Left renal pelvis (tissue), 4 donors: ENCODE results near the gene CAPN12. TPM values are rescaled to one million over a fixed set of nuclear protein-coding genes. Genes with fewer than 3 reads are reported as not detected.
A peak's percentile ranks its signal among the peaks of the same experiment; 100 is the strongest.

Experiments used
- DNase-seq, 4 donors: peaks; one replicate each; pipeline ENCODE4 v3.0.0-alpha.2; 2013; ENCODE audit warnings: low read depth in 4 of 4, low spot score in 3 of 4
- polyA plus RNA-seq, 4 donors: library from polyadenylated mRNA; unstranded; fragments of 120-200 nt; gene quantifications; one replicate each; pipeline ENCODE4 v1.2.1, GENCODE V29; 2013; ENCODE audit not compliant: insufficient read length in 4 of 4

Gene CAPN12
- polyA plus RNA-seq, 4 donors = 0.41 to 10.6 (median 5.4) TPM

- DNase-seq = peak in 1 of 4 donors; percentile 66
Observed at GRCh38 chr19:38683393-38684077, 60.7 kb downstream of the CAPN12 start.

DNA sequence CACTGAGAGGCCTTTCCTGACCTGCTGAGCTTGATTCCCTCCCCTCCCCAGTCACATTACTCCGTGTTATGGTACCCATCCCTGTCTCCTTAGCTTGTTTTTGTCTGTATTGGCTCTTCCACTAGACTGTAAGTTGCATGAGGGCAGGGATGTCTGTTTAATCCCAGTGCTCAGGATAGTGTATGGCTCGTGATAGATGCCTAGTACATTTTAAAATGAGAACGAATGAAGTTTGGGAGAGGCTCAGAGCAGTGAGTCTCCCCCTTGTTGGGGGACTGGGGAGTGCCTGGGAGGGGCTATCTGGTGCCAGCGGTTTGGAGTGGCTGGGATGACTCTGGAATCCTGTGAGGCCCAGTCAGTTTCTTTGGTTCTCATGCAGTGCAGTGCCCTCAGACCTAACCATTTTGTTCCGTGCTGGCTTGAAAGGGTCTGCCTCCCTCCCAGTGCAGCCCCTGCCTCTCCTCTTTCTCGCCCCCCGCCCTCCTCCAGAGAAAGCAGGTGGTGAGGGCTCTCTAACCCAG lies 61.3 kb downstream of the CAPN12 start:
- DNase-seq = no peak

DNA sequence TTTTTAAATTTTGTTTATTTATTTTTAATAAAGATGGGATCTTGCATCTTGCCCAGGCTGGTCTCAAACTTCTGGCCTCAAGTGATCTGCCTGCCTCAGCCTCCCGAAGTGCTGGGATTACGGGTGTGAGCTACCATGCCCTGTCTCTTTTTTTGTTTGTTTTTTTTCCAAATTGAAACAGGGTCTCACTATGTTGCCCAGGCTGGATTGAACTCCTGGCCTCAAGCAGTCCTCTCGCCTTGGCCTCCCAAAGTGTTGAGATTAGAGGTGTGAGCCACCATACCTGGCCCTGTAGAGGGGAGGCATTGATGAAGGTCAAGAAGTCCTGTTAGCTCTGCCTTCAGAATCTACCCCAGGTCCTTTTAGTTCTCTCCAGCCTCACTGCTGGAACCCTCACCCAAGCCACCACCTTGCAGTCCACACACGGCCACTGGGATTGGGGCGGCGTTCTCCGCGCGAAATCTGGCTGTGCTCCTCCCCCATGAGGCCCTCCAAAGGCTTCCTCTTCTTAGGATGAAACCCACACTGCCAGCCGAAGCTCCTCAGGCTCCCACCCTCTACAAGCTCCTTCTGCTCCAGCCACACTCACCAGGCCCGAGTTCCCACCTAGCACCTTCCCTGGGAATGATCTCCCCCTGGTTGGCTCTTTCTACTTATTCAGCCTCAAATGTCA lies 61.9 kb downstream of the CAPN12 start:
- DNase-seq = no peak

Other genes with a start within 250 kb of the CAPN12 start
- 1 to 10 TPM; 2.0 to 4.2 (median 3.1) TPM for gene MAP4K1, start 126.5 kb downstream of the CAPN12 start, polyA plus RNA-seq
- gene EIF3K, start 125.3 kb downstream of the CAPN12 start, polyA plus RNA-seq = 100 to 1,000 TPM; 209 to 326 (median 302) TPM
- 100 to 1,000 TPM; 470 to 694 (median 623) TPM for gene ACTN4, start 96.8 kb downstream of the CAPN12 start, polyA plus RNA-seq
- gene LGALS7, start 29.0 kb upstream of the CAPN12 start, polyA plus RNA-seq = under 1 TPM in 1 of 4 donors, not detected in 3; 0.57 TPM
- 1 to 10 TPM in 3 of 4 donors, under 1 TPM in 1; 0.78 to 1.9 (median 1.7) TPM for gene LGALS7B, start 44.7 kb upstream of the CAPN12 start, polyA plus RNA-seq
- gene LGALS4, start 68.5 kb upstream of the CAPN12 start, polyA plus RNA-seq = 1 to 10 TPM in 3 of 4 donors, under 1 TPM in 1; 0.89 to 2.2 (median 1.5) TPM
- gene ECH1, start 87.3 kb upstream of the CAPN12 start, polyA plus RNA-seq = 100 to 1,000 TPM in 3 of 4 donors, 10 to 100 TPM in 1; 78.6 to 155 (median 139) TPM
- 100 to 1,000 TPM; 362 to 527 (median 473) TPM for gene HNRNPL, start 105.5 kb upstream of the CAPN12 start, polyA plus RNA-seq
- 10 to 100 TPM in 1 of 4 donors, 1 to 10 TPM in 3; 2.9 to 10.6 (median 6.7) TPM for gene RINL, start 133.8 kb upstream of the CAPN12 start, polyA plus RNA-seq
- 10 to 100 TPM; 37.9 to 48.3 (median 43.6) TPM for gene SIRT2, start 155.1 kb upstream of the CAPN12 start, polyA plus RNA-seq
- 10 to 100 TPM in 1 of 4 donors, 1 to 10 TPM in 3; 5.1 to 12.9 (median 7.1) TPM for gene NFKBIB, start 155.5 kb upstream of the CAPN12 start, polyA plus RNA-seq
- gene CCER2, start 167.7 kb upstream of the CAPN12 start, polyA plus RNA-seq = 1 to 10 TPM in 1 of 4 donors, under 1 TPM in 2, not detected in 1; 0.38 to 1.1 (median 0.46) TPM
- 10 to 100 TPM; 31.4 to 64.3 (median 41.1) TPM for gene SARS2, start 186.3 kb upstream of the CAPN12 start, polyA plus RNA-seq
- 10 to 100 TPM; 11.9 to 32.1 (median 17.6) TPM for gene MRPS12, start 186.5 kb upstream of the CAPN12 start, polyA plus RNA-seq
- 10 to 100 TPM; 40.2 to 86.3 (median 60.3) TPM for gene FBXO17, start 231.3 kb upstream of the CAPN12 start, polyA plus RNA-seq